ENCODE results near the gene FARP1.

GRCh38 chr13:98258226-98258625, 115.3 kb downstream of the FARP1 start:
- TF ChIP-seq EP300 (IDR thresholded peaks at IDR 0.05): no peak
- TF ChIP-seq POLR2AphosphoS5 (IDR thresholded peaks at IDR 0.05): no peak
- TF ChIP-seq CTCF (IDR thresholded peaks at IDR 0.05): no peak

Data from suprapubic skin (tissue), 4 donors.